GM19467 (cell line): ENCODE data around the gene CD180.
A peak's percentile ranks its signal among the peaks of the same experiment; 100 is the strongest.

Source experiments
- ATAC-seq: cut with Tn5 transposase; IDR thresholded peaks from one replicate; pipeline ENCODE4 v1.9.1; 2021; ENCODE audit warnings: mild to moderate bottlenecking, moderate library complexity; ENCODE audit not compliant: unreplicated experiment

The CD180 gene

DNA sequence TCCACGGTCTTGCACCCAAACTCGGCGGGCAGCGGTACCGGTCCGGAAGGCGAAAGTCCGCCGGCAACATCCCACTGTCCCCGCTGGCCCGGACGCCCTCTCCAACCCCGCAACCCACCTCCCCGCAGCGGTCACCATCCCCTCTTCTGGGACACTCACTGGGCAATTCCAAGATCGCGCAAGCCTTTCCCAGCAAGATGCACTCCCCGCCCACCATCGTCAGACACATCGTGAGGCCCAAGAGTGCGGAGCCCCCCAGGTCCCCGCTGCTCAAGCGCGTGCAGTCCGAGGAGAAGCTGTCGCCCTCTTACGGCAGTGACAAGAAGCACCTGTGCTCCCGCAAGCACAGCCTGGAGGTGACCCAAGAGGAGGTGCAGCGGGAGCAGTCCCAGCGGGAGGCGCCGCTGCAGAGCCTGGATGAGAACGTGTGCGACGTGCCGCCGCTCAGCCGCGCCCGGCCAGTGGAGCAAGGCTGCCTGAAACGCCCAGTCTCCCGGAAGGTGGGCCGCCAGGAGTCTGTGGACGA, 33.3 kb downstream of the CD180 start:
- no peak for ATAC-seq

DNA sequence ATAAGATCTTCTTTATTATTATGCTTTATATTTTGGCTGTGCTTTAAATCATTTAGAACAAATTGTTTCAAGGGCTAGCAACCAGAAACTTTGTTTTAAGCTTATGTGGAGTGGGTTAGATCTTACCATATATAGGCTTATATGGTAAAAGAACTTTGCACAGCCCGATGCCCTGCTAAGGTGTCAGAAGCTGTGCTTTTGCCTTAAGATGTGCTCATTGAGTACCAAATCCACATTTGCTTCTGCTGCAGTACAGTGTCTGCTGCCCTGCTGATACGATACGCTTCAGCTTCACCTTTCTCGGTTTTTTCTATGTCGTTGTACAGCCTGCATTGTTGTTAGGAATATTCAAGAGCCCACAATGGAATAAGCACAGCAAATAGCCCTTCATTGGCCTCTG, 34.8 kb downstream of the CD180 start:
- ATAC-seq = no peak

DNA sequence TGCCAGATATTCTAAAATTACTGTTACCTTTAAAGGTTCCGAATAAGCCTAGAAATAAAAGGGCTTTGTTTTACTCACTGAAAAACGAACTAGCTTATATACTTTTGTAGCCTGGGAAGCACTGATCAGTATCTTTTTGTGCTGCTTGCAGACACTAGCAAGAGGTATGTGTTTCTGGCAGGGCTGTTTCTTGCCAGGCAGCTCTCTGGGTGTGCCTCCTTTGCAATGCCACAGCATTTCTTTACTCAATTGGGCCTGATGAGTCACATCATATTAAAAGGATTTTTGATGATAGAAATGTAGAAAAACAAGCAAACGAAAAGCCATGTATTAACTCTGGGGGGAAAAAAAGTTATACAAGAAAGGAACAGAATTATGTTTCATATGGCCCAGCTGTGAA, 35.6 kb downstream of the CD180 start:
- no peak for ATAC-seq

DNA sequence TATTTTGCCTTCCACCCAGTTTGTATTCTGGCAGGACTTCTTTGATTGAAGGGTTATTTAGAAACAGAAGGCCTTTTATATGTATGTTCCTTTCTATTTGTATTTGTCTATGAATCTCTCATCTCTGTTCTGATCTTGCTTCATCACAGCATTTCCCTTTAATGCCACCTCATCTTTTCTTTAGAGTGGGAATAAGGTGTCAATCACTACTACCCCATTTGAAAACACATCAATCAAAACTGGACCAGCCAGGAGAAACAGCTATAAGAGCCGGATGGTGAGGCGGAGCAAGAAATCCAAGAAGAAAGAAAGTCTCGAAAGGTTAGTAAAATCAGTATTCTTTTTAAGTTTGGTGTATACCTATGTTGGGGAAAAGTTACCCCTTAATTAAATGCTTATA, 36.3 kb downstream of the CD180 start:
- no peak for ATAC-seq

DNA sequence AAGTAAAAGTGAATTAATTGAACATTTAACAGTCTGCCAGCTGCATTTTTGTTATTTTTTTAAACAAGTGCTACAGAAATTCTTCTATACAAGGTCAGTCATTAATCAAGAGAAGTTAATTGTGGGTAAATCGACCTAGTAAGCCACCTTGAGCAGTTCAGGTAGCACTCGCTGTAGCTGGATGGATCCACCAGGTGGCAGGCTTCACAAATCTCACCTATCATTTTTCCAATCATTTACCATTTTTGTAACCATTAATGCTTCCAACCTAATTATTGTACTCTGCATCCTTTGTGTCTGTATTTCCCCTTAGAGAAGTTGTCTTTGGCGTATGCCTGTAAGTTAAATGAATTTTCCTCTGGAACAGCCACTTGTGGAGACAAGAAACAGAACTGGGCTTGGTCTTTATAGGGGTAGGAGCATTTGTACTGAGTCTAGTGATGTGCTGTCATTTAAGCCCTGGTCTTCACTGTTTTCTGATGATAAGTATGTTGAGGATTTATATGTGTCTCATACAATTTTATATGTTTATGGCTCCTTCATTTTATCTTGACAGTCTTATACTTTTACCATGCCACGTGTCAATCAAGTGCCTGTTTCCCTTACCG, 39.5 kb downstream of the CD180 start:
- peak; percentile 67 for ATAC-seq

DNA sequence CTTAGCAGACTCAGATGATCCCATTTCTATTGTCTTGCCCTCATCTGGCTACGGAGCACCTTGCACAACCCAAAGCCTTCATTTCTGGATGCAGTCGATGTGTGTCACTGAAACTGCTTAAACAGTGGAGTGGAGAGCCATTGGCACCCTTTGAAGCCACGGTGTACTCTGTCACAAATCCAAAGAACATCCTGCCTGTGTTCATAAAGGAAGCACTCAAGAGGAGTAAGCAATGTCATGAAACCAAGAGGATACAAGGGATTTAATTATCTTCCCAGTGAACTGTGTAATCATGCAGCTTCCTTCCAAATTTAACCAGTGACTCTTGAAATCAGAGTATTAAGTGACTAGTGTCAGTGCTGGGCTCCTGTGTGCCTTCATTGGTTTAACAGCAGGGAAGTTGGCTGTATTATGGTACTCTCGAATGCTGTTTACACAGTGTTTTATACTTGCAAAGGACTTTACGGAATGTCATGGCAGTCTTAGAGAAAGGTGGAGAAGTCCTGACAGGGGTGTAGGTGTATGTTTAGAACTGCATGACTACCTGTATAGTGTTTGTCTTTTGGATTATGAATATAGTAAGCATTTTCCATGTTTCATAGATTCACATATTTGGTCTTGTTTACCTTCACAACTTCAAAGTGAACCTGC, 41.9 kb downstream of the CD180 start:
- no peak for ATAC-seq

DNA sequence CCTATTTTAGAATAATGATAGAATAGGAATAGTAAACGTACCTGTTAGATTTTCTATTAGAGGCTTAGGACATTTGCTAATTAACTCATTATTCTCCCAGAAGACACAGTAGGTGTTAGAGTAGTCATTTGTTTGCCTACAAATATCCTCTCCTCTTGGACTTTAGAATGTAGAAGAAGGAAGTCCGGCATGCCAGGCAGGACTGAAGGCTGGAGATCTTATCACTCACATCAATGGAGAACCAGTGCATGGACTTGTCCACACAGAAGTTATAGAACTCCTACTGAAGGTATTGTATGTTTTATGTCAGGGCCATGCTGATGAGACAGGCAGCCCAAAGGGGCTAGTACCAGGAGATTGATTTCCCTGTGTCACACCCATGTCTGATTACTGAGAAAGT, 43.3 kb downstream of the CD180 start:
- ATAC-seq = no peak

DNA sequence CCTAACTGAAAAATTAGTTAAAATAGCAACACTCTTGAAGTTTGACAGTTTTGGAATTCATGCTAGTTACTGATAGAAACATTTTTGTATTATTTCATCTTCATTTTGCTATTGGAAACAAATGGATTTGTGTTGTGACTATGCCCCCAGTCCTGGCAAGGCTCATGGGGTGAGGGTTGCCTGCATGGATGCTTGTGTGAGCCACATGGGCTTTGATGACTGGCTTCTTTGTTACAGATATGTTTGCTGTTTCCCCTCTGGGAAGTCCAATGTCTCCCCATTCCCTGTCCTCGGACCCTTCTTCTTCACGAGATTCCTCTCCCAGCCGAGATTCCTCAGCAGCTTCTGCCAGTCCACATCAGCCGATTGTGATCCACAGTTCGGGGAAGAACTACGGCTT, 44.2 kb downstream of the CD180 start:
- no peak for ATAC-seq

DNA sequence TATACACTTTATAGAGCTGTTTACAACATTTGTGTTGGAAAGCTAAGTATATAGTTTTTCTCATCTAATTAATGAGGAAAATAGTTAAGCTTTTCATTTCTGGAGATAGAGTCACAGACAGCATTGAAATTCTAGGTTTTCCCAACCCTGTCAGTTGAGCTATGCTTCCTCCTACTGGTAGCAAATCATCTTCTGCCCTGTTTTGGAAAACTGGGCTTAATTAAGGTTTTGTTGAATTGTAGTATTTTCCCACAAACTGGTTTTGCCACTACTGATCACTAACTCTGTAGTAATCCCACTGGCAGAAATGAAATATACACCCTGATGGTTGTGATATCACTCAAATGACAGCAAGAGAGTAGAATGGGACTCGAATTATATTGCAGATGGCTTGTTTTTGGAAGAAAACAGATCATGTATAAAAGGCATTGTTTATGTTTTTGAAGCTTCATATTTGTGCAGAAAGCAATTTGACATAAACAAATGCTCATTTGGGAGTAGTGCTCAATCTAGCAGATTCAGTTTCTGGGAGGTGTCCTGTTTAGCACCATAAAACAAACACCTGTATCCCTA, 46.6 kb downstream of the CD180 start:
- ATAC-seq = no peak

DNA sequence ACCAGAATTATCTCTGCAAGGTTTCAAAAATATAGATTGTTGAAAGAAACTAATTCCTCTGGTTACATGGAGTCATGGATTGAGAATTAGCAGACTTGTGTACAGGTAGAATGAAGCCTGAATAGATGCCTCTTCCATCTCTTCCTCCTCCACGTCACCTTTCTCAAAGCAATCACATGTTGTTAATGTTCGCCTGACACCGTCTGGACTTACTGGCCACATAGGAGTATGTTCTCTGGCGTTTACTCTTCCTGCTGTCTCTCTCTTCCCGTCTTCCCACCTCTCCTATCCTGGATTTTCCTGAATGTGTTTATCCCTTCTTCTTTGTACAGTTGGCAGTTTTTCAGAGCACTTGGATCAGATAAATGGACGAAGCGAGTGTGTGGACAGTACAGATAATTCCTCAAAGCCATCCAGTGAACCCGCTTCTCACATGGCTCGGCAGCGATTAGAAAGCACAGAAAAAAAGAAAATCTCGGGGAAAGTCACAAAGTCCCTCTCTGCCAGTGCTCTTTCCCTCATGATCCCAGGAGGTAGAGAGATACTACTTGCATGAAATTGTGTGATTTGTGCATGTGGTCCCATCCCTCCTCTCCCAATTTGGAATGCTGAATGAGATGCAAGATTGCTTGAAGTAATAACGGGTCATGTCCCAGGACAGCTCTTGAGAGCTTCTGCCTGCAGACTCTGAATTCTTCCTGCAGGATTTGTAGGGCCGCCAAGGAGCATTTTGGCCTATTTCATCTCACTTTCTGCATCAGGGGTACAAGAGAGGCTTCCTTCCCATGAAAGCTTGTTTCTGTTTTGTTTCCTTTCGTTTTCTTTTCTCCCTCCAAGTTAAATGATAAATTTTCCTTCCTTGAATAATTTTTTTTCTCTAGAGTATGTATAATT, 47.3 kb downstream of the CD180 start:
- no peak for ATAC-seq

DNA sequence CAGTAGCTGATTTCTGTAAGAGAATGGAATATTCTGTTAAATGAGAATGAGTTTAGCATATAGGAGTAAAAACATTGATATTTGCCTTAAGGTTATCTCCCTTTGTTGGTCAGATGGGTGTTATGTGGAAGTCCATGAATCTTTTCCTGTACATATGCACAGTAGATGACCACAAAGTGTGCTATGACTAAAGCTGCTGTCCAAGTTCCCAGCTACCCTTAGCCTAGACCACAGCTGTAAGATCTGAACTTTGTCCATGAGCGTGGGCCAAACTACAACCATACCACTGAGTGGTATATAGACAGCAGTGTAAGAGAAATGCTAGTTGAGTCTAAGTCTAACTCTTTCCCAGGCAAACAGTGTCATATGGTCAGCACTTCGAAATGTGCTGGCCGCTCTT, 48.8 kb downstream of the CD180 start:
- ATAC-seq = no peak

DNA sequence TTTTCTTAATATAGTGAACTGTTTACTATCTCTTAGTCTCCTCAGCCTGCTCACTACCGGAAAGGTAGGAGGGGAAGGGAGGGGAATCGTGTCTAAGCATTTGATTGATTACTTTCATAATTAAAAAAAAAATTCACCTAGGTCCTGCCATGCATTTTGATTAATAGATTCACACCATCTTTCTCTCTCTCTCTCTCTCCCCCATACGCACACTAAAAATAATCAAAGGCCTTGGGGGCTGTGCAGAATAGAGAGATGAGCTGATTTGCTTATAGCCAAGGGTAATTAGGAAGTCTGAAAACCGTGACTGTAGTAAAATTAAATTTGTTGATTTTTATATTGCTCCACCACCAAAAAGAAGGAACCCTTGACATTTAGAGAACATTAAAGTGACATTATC, 49.6 kb downstream of the CD180 start:
- ATAC-seq = no peak

DNA sequence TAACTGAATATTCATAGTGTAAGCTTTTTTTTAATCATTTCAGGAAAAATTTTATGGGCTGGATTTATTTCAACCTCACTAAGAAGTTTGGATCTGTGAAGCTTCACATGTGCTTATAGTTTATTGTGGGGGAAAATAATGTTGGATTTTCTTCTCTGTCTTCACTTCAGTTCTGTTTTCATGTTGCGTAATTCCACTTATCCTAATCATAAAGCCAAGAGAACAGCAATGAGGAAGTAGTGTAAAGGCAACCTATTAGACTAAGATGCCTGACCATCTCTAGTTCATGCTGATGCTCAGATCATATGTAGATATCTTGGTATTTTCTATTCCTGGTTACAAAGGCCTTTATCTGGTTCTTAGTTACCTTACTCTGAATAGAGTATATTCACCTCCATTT, 50.0 kb downstream of the CD180 start:
- ATAC-seq = no peak

DNA sequence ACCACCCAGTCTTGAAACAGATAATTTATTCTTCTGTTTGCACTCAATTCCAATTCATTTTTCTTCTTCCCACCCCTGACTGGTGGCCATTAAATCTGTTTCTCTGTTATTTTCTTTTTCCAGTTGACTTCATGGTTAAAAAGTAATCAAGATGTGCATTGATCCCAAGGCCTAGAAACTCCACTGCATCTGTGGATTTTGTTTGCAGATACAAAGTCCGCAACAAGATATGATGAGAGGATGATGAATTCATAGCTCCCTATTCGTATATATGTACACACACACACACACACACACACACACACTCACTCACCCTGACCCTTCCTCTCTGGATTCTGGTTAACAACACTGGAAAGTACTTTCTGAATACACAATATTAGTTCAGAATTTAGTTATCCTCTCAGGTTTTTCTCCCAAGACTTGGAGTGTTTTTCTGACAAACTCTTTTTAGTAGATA, 52.4 kb downstream of the CD180 start:
- no peak for ATAC-seq

DNA sequence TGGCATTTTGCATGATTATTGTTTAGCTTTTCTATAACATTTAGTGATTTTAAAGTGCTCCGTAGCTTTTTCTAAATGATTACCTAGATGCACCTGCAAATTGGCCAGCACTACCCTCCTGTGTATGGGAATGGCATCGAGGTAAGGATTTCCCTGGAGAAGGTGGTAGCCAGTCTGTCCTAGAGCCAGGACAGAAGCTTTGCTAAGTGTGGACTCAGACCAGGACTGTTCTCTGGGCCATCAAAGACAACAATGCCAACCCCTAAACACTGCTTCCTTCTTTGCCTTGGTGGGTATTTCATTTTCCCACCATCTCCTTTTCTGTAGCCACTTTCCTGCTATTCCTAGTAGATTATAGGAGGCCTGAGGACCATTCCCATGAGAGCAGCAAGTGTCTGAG, 53.0 kb downstream of the CD180 start:
- no peak for ATAC-seq

DNA sequence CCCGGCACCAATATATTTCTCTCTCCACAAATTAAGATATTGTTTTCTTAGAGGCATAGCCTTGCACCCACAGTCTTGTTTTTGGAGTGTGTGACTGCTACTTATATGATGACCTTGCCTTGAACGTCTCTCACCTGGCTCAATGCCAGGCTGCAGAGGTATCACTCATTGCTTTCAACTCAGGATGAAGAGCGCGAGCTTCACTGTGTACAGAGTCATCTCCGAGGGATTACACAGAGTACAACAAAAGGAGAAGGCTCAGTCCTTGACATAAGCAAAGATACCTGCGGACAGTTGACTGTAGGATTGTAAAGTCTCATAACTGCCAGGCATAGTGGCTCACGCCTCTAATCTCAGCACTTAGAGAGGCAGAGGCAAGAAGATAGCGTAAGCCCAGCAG, 53.8 kb downstream of the CD180 start:
- ATAC-seq = no peak

DNA sequence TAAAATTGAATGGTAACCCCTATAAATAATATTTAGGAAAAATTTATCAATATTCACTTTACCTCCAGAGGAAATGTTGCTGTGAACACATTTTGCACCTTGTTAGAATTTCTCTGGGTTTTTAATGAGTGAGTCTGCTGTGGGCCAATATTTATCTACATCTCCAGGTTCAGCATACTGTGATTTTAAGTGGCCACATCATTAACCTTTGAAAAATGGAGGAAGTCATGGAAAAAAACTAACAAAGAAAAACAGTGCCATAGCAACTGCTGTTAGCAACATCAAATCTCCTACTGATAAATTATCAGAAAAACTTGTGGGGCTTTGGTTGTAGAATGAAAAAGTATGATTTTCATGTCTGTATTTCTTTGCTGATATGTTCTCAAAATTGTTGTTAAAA, 55.0 kb downstream of the CD180 start:
- ATAC-seq = no peak

DNA sequence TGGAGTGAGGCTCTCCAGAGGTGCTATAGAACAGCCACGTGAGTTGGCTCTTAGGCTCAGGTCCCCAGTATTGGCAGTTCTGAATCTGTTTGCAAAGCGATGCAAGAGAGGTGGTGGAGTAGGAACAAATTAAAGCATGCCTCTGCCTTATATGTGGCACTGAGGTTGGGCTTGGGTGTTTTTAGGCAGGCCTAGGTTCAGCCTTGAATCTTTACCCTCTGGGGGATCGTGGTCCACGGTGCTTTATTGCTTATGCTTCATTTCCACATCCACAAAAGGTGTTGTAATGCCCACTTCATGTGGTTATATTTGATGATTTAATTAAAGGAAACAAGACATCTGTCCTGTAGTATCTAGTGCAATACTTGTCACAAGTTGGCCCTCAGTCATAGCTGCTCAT, 56.2 kb downstream of the CD180 start:
- ATAC-seq = no peak

DNA sequence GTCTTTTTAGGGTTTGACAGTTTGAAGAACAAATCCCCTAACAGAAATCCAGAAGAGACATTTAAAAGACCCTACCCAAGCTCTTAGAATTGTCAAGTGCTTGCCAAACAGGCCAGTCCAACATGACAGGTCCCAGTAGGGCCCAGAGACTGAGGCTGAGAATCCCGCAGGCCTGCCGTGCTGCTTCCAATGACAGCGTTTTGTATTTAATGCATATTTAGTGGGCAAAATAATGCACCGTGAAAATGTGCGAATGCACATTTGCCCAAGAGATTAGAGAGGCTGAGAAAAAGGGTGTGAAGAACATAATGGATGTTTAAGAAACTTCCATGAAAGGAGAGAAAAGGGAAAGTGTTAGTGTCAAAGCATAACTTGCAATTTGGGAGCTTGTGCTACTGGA, 57.6 kb downstream of the CD180 start:
- ATAC-seq = no peak

DNA sequence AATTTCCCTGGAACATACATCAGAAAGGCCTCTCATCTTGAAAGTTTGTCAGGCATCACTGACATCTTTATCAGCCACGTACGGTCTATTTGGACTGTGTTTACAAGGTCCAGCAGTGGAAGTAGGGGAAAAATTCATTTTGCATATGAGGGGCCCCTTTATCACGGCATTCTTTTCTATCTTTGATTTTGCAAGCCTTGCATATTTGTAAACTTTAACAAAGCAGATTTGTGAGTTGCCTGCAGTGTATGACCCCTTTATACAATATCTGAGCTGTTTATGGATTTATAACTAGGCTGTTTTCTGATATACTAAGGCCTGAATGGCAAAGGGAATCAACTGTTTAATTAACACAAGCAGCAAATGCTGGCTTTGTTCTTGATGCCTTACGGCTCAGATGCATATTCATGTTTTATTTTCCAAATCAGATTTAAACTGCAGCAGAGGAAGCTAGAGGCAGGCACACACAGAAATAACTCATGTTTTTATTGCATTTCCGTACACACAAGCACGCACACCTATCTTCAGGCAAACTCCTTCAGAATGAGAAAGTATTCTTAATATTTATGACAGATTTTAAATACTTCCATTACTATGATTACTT, 61.1 kb downstream of the CD180 start:
- no peak for ATAC-seq

DNA sequence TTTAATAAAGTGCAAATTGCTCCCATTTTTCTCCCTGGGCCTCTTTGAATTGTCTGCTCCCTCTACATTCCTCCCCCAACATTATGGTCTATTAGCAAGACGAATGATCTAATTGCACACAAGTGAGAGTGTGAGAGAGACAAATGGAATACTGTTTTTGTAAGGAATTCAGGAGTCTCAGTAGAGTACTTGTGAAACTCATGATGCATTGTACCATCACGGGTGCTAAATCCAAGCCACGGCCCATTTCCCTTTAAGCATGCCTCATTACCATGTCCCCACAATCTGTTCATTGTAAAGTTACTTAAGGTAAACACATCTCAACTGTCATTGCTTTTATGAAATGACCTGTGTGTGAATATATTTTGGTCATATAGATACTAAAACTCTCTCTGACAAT, 62.8 kb downstream of the CD180 start:
- no peak for ATAC-seq
